AG09319 (cell line): ENCODE measurements around the gene C1orf174.

Experiments used
- DNase-seq: peaks from one replicate; pipeline ENCODE4 v3.0.0-alpha.2; 2010; ENCODE audit warnings: low read depth; ENCODE audit errors: extremely low read depth
- TF ChIP-seq, protein P1 (sequence below): IDR thresholded peaks from 2 replicates; pipeline ENCODE4 v1.5.1; 2011; ENCODE audit warnings: low read depth, mild to moderate bottlenecking, inconsistent platforms, low read length, moderate library complexity

C1orf174 gene

DNA sequence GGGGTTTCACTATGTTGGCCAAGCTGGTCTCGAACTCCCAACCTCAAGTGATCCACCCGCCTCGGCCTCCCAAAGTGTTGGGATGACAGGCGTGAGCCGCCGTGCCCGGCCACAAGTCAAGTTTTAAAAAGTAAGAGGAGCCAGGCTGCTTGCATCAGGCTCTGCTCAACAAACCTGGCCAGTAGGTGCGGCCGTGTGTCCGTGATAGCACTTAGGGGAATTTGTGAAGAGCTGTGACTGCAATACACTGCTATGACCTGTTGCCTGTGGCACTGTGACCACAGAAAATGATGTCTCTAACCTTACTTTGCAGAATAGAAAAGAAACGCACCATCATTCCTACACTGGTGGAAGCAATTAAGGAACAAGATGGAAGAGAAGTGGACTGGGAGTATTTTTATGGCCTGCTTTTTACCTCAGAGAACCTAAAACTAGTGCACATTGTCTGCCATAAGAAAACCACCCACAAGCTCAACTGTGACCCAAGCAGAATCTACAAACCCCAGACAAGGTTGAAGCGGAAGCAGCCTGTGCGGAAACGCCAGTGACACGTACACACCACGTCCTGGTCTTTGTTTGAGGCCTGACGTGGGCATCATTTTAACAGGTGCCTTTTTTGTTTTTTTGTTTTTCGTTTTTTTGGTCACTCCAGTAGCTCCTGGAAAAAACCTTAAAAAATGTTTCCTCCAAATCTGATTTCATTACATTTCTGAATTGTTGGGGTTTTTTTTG, 16.7 kb downstream of the C1orf174 start:
- TF ChIP-seq, protein P1, sequence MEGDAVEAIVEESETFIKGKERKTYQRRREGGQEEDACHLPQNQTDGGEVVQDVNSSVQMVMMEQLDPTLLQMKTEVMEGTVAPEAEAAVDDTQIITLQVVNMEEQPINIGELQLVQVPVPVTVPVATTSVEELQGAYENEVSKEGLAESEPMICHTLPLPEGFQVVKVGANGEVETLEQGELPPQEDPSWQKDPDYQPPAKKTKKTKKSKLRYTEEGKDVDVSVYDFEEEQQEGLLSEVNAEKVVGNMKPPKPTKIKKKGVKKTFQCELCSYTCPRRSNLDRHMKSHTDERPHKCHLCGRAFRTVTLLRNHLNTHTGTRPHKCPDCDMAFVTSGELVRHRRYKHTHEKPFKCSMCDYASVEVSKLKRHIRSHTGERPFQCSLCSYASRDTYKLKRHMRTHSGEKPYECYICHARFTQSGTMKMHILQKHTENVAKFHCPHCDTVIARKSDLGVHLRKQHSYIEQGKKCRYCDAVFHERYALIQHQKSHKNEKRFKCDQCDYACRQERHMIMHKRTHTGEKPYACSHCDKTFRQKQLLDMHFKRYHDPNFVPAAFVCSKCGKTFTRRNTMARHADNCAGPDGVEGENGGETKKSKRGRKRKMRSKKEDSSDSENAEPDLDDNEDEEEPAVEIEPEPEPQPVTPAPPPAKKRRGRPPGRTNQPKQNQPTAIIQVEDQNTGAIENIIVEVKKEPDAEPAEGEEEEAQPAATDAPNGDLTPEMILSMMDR: no peak
- no peak for DNase-seq

DNA sequence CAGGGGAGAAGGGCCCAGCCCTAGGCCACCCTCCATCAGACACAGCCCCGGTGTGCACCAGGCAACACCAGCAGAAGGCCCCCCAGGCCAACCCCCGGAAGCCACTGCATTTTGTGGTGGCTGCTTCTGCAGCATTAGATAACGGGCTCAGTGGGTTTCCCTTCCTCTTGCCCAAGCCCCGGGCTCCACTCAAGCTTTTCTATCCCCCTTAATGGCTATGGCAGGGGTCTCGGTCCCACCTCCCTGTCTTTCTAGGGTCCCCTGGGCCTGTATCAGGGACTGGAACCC, 18.9 kb downstream of the C1orf174 start:
- DNase-seq: no peak
- TF ChIP-seq, protein P1: no peak

DNA sequence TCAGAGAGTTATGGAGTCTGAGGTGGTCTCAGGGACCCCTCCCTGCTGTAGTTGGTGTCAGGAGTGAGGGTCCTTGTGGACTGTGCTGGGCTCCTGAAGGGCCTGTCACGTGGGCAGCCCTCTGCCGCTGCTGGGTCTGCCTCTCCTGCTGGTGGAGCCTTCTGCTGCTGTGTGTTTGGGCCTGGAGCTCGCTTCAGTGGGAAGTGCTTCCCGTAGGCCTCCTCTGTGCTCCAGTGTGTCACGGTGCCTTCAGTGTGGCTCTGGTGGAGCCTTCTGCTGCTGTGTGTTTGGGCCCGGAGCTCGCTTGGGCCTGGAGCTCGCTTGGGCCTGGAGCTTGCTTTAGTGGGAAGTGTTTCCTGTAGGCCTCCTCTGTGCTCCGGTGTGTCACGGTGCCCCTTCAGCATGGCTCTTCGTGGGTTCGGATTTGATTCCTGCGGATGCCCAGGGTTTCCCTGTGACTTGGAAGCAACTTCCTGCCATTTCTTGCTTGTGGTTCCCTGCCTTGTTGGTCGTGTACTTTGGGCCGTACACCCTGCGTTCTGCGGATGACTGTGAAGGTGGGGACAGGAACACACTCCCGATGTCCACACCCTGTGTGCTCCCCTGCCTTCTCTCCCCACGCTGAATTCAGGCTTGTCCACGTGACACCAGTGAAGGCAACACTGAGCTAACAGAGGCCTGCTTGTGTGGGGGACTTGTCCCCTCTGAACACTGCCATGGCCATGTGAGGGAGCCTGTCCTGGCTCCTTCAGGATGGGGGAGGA, 19.5 kb downstream of the C1orf174 start:
- no peak for DNase-seq
- TF ChIP-seq, protein P1: no peak

DNA sequence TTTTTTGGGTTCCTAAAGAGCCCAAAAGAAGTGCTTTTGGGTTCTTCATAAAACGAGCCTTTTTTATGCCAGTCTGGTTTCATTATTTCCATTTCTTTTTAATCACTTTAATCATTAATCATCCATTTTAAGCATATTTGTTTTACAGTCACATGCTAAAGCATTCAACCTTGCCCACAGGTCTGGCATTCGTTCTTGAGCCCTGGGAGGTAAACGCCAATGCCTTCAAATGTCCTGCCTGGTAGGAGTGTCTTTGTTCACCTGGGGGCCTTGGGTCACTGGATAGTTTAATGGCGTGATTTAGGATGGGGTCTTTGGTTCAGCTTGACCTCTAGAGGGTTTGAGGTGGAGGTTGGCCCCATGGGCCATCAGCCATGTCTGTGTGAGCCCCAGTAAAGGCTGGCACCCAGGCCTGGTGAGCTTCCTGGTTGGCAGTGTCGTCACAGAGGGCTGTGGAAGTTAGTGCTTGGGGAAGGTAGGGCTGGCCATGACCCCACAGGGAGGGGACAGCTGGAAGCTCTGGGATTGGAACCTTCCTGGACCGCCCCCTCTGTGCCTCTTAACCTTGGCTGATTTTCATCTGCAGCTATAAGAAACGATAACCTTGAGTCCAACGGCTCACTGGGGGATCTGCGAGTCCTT, 20.2 kb downstream of the C1orf174 start:
- DNase-seq: no peak
- TF ChIP-seq, protein P1: no peak

DNA sequence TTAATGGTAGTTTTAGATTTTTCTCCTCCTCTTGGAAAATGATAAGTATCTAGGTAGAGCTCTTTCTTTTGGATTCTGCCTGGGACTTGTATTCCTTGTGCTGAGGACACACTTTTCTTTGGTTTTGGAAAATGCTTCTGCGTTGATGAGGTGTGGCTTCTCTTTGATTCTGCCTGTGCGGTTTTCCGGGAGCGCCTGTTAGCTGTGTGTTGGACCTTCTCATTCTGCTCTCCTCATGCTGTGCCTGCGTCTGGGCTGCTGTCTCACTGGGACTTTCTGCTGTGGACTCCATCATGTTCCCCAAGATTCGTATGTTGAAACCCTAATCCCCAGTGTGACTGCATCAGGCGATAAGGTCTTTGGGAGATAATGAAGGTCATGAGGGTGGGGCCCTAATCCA, 21.0 kb downstream of the C1orf174 start:
- TF ChIP-seq, protein P1: no peak
- DNase-seq: no peak

DNA sequence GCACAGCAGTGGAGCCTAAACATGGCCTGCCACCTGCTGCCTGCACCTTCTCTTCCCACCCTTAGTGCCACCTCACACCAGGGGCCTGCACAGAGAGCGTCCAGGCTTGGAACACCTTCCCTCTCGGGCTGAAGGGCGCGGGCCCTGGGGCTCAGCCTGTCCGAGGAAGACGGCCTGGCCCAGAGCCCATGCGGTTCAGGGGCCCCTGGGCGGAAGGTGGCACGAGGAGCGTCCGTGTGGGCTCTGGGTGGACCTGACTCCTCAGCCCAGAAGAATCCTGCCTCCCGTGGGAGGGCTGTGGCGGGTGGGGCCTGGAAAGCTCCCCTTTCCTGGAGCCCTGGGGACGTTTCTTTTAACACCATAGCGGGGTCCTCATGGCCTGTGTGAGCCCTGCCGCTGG, 23.4 kb downstream of the C1orf174 start:
- TF ChIP-seq, protein P1: no peak
- DNase-seq: no peak

DNA sequence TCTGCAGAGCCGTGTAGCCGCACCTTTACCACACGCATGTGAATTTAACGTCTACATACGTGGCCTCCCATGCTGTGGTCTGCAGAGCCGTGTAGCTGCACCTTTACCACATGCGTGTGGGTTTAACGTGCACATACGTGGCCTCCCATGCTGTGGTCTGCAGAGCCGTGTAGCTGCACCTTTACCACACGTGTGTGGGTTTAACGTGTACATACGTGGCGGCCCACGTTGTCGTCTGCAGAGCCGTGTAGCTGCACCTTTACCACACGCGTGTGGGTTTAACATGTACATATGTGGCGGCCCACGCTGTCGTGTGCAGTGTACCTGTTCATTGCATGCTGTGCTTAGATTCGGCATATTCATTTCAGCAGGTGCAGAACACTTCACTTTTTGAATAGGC, 25.3 kb downstream of the C1orf174 start:
- DNase-seq: no peak
- TF ChIP-seq, protein P1: no peak
